Spleen (tissue), 11 donors: ENCODE data around the gene BASP1. TPM values are rescaled to one million over a fixed set of nuclear protein-coding genes. Genes with fewer than 3 reads are reported as not detected.

Experiments
- DNase-seq: peaks from one replicate; pipeline ENCODE4 v3.0.0-alpha.2; 2020
- H3K27ac ChIP-seq, 8 donors: fragments of 200-600 bp; sonication (generic) in 7 of 8; 1 replicate in 4 of 8; 2 replicates in 4 of 8; pipeline versions ENCODE4 v1.5.0 to v1.8.0; 2016 to 2021; ENCODE audit warnings: inconsistent platforms in 4 of 8, mild to moderate bottlenecking in 4 of 8, moderate library complexity in 1 of 8
- H3K27me3 ChIP-seq, 7 donors: fragments of 200-600 bp; sonication (generic) in 6 of 7; replicated peaks in 1 of 7; 1 replicate in 4 of 7; 2 replicates in 3 of 7; pipeline versions ENCODE4 v1.5.0 to v1.8.0; 2016 to 2021; ENCODE audit warnings: inconsistent platforms in 3 of 7, mild to moderate bottlenecking in 1 of 7
- H3K36me3 ChIP-seq, 6 donors: fragments of 200-600 bp; sonication (generic) in 5 of 6; 1 replicate in 4 of 6; 2 replicates in 2 of 6; pipeline versions ENCODE4 v1.5.0 to v1.8.0; 2016 to 2021; ENCODE audit warnings: inconsistent platforms in 2 of 6
- H3K4me1 ChIP-seq, 6 donors: fragments of 200-600 bp; sonication (generic) in 5 of 6; 1 replicate in 3 of 6; 2 replicates in 3 of 6; pipeline versions ENCODE4 v1.5.0 to v1.8.0; 2016 to 2021; ENCODE audit warnings: inconsistent platforms in 3 of 6
- H3K4me3 ChIP-seq, 8 donors: fragments of 200-600 bp; sonication (generic) in 7 of 8; 1 replicate in 4 of 8; 2 replicates in 4 of 8; pipeline versions ENCODE4 v1.5.0 to v1.8.0; 2016 to 2021; ENCODE audit warnings: inconsistent platforms in 4 of 8, mild to moderate bottlenecking in 4 of 8, moderate library complexity in 2 of 8
- H3K9me3 ChIP-seq, 8 donors: fragments of 200-600 bp; sonication (generic) in 7 of 8; 1 replicate in 4 of 8; 2 replicates in 4 of 8; pipeline versions ENCODE4 v1.5.0 to v1.8.0; 2016 to 2021; ENCODE audit warnings: inconsistent platforms in 4 of 8
- POLR2A ChIP-seq, 3 donors: fragments of 450-650 bp; IDR thresholded peaks; one replicate each; pipeline ENCODE4 v1.5.1; 2017; ENCODE audit warnings: antibody characterized with exemption in 3 of 3, mild to moderate bottlenecking in 1 of 3
- POLR2AphosphoS5 ChIP-seq, 3 donors: sonication (generic); formaldehyde crosslinking; IDR thresholded peaks; one replicate each; pipeline ENCODE4 v1.5.1; 2017; ENCODE audit warnings: antibody characterized with exemption in 3 of 3
- WGBS, 5 donors: extraction: QIAGEN DNeasy Blood & Tissue Kit in 3 of 5; methylation state at CpG; one replicate each; pipeline versions ENCODE4 v1.1.5 to v1.1.7; 2013 to 2018; 5-methylcytosine and 5-hydroxymethylcytosine counted together
- intact Hi-C: fragments of 100-400 bp; cut with DNase I; formaldehyde crosslinking; loops from one replicate; pipeline ENCODE4 v1.15.0; 2023; ENCODE audit warnings: low total_unique reads
- polyA plus RNA-seq, 3 donors: library from polyadenylated mRNA; stranded (reverse); fragments of 200-250 nt; gene quantifications; one replicate each; pipeline ENCODE4 v1.2.1, GENCODE V29; 2013
- total RNA-seq, 7 donors: library from RNA; depleted of rRNA in 3 of 7; stranded (reverse); fragments of >200 nt in 3 of 7; fragmentation: NEBNext Ultra II Directional in 4 of 7; extraction: Animal tissue kit (Norgen Biotek cat#: 25700) in 4 of 7; gene quantifications; one replicate each; pipeline versions ENCODE4 v1.1.0 to v1.2.1, GENCODE V29; 2016 to 2021
- TF ChIP-seq, protein P1 (sequence below), 11 experiments: fragments of 200-600 bp in 7 of 11; fragments of 450-650 bp in 4 of 11; sonication (generic) in 4 of 11; IDR thresholded peaks in 8 of 11; conservative IDR thresholded peaks in 3 of 11; 1 replicate in 7 of 11; 2 replicates in 4 of 11; pipeline versions ENCODE4 v1.4.0 to v1.8.0; 2016 to 2021; ENCODE audit warnings: antibody characterized with exemption in 11 of 11, inconsistent platforms in 4 of 11, mild to moderate bottlenecking in 1 of 11
- donor health status: healthy with polysubstance abuse.
- donor health status: DM: no; HTN: no; CAD: no; lungs with moderate emphysema.
- donor health status: DM: no; HTN: no; CAD: no.
- donor health status: Bipolar disorder and iron deficiency.
- donor health status: healthy.
- donor health status: DM: no; HTN: no; CAD: no.
- donor health status: DM: yes; HTN: yes; CAD: no.

Gene BASP1
- total and polyA plus RNA-seq, 10 donors: 44.5 to 168 (median 102) TPM

DNA sequence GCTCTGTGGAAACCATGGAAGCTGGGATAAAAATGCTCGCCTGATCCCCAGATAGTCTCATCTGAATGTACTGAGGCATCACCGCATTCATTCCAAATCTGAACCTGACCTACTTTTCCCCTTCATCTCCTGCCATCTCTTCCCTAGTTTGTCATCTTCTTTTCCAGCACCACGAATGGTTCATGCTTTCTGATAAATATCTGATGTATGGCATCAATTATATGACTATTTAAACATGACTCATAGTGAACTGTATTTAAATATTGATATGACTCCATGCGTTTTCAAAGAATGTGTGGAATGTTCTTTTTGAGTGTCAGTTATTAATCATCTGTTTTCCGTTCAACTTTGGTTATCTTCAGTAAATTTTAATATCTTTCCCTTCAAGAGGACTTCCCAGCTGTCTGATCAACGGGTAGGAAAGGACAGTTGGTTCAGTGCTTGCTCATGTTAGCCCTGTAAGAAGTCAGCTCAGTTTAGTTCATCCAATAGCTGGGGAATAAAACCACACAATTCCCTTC is 21.1 kb downstream of the BASP1 start:
- Histone ChIP-seq H3K27me3 (no peaks in the 10 kb centered on the region), H3K27ac (no peak overlapping the region), H3K36me3 (peaks cover 0 to 3% (median 0%) of the 10 kb centered on the region in 6 donors), H3K4me3 (no peak overlapping the region), H3K4me1 (peaks cover 0 to 78% (median 18%) of the 10 kb centered on the region in 6 donors), H3K9me3 (no peaks in the 10 kb centered on the region)
- TF ChIP-seq POLR2AphosphoS5 (IDR thresholded peaks at IDR 0.05) (no peak), POLR2A (IDR thresholded peaks at IDR 0.05) (no peak)
- TF ChIP-seq, protein P1, sequence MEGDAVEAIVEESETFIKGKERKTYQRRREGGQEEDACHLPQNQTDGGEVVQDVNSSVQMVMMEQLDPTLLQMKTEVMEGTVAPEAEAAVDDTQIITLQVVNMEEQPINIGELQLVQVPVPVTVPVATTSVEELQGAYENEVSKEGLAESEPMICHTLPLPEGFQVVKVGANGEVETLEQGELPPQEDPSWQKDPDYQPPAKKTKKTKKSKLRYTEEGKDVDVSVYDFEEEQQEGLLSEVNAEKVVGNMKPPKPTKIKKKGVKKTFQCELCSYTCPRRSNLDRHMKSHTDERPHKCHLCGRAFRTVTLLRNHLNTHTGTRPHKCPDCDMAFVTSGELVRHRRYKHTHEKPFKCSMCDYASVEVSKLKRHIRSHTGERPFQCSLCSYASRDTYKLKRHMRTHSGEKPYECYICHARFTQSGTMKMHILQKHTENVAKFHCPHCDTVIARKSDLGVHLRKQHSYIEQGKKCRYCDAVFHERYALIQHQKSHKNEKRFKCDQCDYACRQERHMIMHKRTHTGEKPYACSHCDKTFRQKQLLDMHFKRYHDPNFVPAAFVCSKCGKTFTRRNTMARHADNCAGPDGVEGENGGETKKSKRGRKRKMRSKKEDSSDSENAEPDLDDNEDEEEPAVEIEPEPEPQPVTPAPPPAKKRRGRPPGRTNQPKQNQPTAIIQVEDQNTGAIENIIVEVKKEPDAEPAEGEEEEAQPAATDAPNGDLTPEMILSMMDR (IDR thresholded peaks at IDR 0.05 in 8 of 11, conservative IDR thresholded peaks at IDR 0.05 in 3 of 11): no peak
- no peak for DNase-seq
- intact Hi-C loops: no loop called here
- 60 to 75% (median 68%) methylated on average over 6 of the region's 6 CpGs for WGBS, 5 donors

DNA sequence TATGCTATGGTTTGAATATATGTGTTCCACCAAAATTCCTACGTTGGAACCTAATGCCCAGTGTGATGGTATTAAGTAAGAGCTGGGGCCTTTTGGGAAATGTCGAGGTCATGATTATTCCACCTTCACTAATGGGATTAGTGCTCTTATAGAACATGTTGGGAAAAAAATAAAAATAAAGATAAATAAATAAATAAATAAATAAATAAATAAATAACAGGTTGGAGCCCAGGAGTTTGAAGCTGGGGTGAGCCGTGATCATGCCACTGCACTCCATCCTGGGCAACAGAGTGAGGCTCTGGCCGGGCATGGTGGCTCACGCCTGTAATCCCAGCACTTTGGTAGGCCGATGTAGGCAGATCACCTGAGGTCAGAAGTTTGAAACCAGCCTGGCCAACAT is 22.5 kb downstream of the BASP1 start:
- Histone ChIP-seq H3K4me3 (no peak overlapping the region), H3K27ac (no peak overlapping the region), H3K4me1 (peaks cover 0 to 64% (median 9%) of the 10 kb centered on the region in 6 donors), H3K36me3 (peaks cover 0 to 6% (median 0%) of the 10 kb centered on the region in 6 donors), H3K9me3 (no peaks in the 10 kb centered on the region), H3K27me3 (no peaks in the 10 kb centered on the region)
- intact Hi-C loops: no loop called here
- no peak for TF ChIP-seq POLR2A (IDR thresholded peaks at IDR 0.05)
- no peak for TF ChIP-seq POLR2AphosphoS5 (IDR thresholded peaks at IDR 0.05)
- TF ChIP-seq, protein P1 (IDR thresholded peaks at IDR 0.05 in 8 of 11, conservative IDR thresholded peaks at IDR 0.05 in 3 of 11): no peak
- WGBS, 5 donors: 90 to 94% (median 91%) methylated on average over 6 of the region's 6 CpGs
- DNase-seq: no peak

DNA sequence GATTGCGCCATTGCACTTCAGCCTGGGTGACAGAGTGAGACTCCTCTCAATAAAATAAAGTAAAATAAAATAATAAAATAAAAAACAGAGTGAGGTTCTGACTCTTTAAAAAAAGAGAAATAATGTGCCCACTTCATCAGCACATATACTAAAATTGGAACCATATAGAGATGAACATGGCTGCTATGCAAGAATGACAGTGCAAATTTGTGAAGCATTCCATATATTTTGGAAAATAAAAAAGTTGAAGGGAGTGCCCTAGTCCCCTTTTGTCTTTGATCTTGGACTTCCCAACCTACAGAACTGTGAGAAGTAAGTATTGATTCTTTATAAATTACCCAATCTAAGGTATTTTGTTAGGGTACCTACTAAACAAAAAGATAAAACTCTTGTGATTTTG is 23.1 kb downstream of the BASP1 start:
- Histone ChIP-seq H3K4me3 (no peak overlapping the region), H3K9me3 (no peaks in the 10 kb centered on the region), H3K27ac (no peak overlapping the region), H3K27me3 (no peaks in the 10 kb centered on the region), H3K4me1 (peaks cover 0 to 58% (median 4%) of the 10 kb centered on the region in 6 donors), H3K36me3 (peaks cover 0 to 6% (median 0%) of the 10 kb centered on the region in 6 donors)
- DNase-seq: no peak
- 91 to 100% (median 97%) methylated on average over 1 of the region's 1 CpG for WGBS, 5 donors
- intact Hi-C loops: no loop called here
- TF ChIP-seq POLR2AphosphoS5 (IDR thresholded peaks at IDR 0.05): no peak

DNA sequence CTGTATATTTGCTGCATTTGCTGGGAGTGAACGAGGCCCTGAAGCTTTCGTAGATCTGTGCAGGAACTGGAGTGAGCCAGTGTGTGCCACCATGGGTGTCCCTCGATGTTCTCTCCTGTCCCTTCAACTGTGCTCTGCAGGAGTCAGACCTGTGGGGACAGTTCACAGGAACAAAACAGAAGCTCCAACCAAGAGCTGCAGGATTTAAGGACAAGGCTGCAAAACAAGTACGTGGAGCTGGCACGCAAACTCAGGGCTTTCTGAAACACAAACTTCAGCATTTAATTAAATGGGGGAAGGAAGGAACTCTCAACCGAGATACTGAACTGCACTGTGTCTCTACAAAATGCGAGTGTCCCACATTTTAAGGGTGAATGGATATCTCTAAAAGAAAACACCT is 24.2 kb downstream of the BASP1 start:
- Histone ChIP-seq H3K4me3 (no peak overlapping the region), H3K9me3 (no peaks in the 10 kb centered on the region), H3K27ac (peak overlapping the region in 3 of 8 donors; percentile 9 to 35 (median 22)), H3K27me3 (no peaks in the 10 kb centered on the region), H3K36me3 (peaks cover 0 to 7% (median 0%) of the 10 kb centered on the region in 6 donors), H3K4me1 (peaks cover 0 to 51% (median 3%) of the 10 kb centered on the region in 6 donors)
- intact Hi-C loops: no loop called here
- DNase-seq: no peak
- TF ChIP-seq POLR2A (IDR thresholded peaks at IDR 0.05) (no peak), POLR2AphosphoS5 (IDR thresholded peaks at IDR 0.05) (peak in 1 of 3 donors; percentile 33)
- TF ChIP-seq, protein P1 (IDR thresholded peaks at IDR 0.05 in 8 of 11, conservative IDR thresholded peaks at IDR 0.05 in 3 of 11): no peak
- WGBS, 5 donors: 65 to 84% (median 71%) methylated on average over 7 of the region's 7 CpGs
